DMS 273 treated with DMSO at 0.1 percent for 48 hours (cell line): ENCODE results near the gene RNASE4.
"Not testable (repeated sequence)": the region's sequence is repeated elsewhere in the genome, so short reads cannot be mapped to it uniquely, and the experiment has no call there.

Experiments used
- DNase-seq: peaks from one replicate; lab custom pipeline; 2025; lab: John Stamatoyannopoulos, UW

The RNASE4 gene

GRCh38 chr14:20683891-20684661 lies at the start of gene RNASE4:
Gene RNASE4 (plus strand): TSS chr14:20684560. CDS start chr14:20699372, 14,812 bp downstream.
- peak; percentile 92 for DNase-seq

GRCh38 chr14:20641591-20641990 lies 42.8 kb upstream of the RNASE4 start, which contains the start of gene OR6S1:
Gene OR6S1 (minus strand): TSS chr14:20641691. CDS start chr14:20641691, 0 bp downstream.
- no peak for DNase-seq

- no peak for DNase-seq
These were observed 42.2 kb upstream of the RNASE4 start for GRCh38 chr14:20642182-20642581.

GRCh38 chr14:20642755-20643154 lies 41.6 kb upstream of the RNASE4 start:
- not testable (repeated sequence) for DNase-seq

GRCh38 chr14:20644520-20644919 lies 39.8 kb upstream of the RNASE4 start:
- DNase-seq, result no peak

GRCh38 chr14:20645481-20645880 lies 38.9 kb upstream of the RNASE4 start:
- DNase-seq, result no peak

GRCh38 chr14:20652996-20653975 lies 31.1 kb upstream of the RNASE4 start:
- peak; percentile 87 for DNase-seq

GRCh38 chr14:20655851-20656250 lies 28.5 kb upstream of the RNASE4 start:
- no peak for DNase-seq

- DNase-seq, result no peak
These were observed 28.1 kb upstream of the RNASE4 start for GRCh38 chr14:20656274-20656673.

- peak; percentile 35 for DNase-seq
These were observed 26.8 kb upstream of the RNASE4 start for GRCh38 chr14:20657216-20658211.

GRCh38 chr14:20658246-20658645 lies 26.1 kb upstream of the RNASE4 start:
- DNase-seq, result no peak

- DNase-seq, result no peak
These were observed 25.0 kb upstream of the RNASE4 start for GRCh38 chr14:20659336-20659735.

GRCh38 chr14:20659813-20660395 lies 24.5 kb upstream of the RNASE4 start:
- DNase-seq, result no peak

- DNase-seq, result no peak
These were observed 23.2 kb upstream of the RNASE4 start for GRCh38 chr14:20661197-20661596.

- DNase-seq, result peak; percentile 88
These were observed 21.2 kb upstream of the RNASE4 start for GRCh38 chr14:20662968-20663732.

GRCh38 chr14:20666400-20666961 lies 17.9 kb upstream of the RNASE4 start:
- DNase-seq, result not testable (repeated sequence)

GRCh38 chr14:20667957-20668356 lies 16.4 kb upstream of the RNASE4 start:
- no peak for DNase-seq

- DNase-seq, result no peak
These were observed 15.4 kb upstream of the RNASE4 start for GRCh38 chr14:20668969-20669368.

- no peak for DNase-seq
These were observed 12.6 kb upstream of the RNASE4 start for GRCh38 chr14:20671597-20672283.
